Gastroesophageal sphincter (tissue), 4 donors: ENCODE results near the gene AK2. TPM values are rescaled to one million over a fixed set of nuclear protein-coding genes. Genes with fewer than 3 reads are reported as not detected.
A peak's percentile ranks its signal among the peaks of the same experiment; 100 is the strongest.

Experiments used
- ATAC-seq: fragments of 150-250 bp; one replicate; pipeline ENCODE4 v1.9.1; 2016; ENCODE audit warnings: mild to moderate bottlenecking, moderate library complexity
- H3K27ac ChIP-seq, 4 donors: fragments of 200-600 bp; sonication (generic) in 3 of 4; 1 replicate in 3 of 4; 2 replicates in 1 of 4; pipeline ENCODE4 v1.5.1; 2016 to 2019
- H3K27me3 ChIP-seq: fragments of 200-600 bp; sonication (generic); one replicate; pipeline ENCODE4 v1.5.1; 2019
- H3K36me3 ChIP-seq, 2 donors: fragments of 200-600 bp; sonication (generic); one replicate each; pipeline ENCODE4 v1.5.1; 2019; ENCODE audit warnings: control low read depth in 1 of 2
- H3K4me1 ChIP-seq, 3 donors: fragments of 200-600 bp; sonication (generic); 1 replicate in 2 of 3; 2 replicates in 1 of 3; pipeline ENCODE4 v1.5.1; 2016 to 2019; ENCODE audit warnings: control low read depth in 2 of 3
- H3K4me3 ChIP-seq, 2 donors: fragments of 200-600 bp; sonication (generic); one replicate each; pipeline ENCODE4 v1.5.1; 2019; ENCODE audit warnings: mild to moderate bottlenecking in 1 of 2, moderate library complexity in 1 of 2
- H3K9me3 ChIP-seq, 3 donors: fragments of 200-600 bp; sonication (generic); one replicate each; pipeline ENCODE4 v1.5.1; 2017 to 2019; ENCODE audit warnings: control low read depth in 2 of 3
- CTCF ChIP-seq, 4 experiments: fragments of 200-600 bp in 2 of 4; fragments of 450-650 bp in 2 of 4; sonication (generic) in 1 of 4; IDR thresholded peaks; one replicate each; pipeline ENCODE4 v1.5.1; 2017 to 2019; ENCODE audit warnings: antibody characterized with exemption in 4 of 4, mild to moderate bottlenecking in 2 of 4, moderate library complexity in 2 of 4
- EP300 ChIP-seq: sonication (generic); formaldehyde crosslinking; IDR thresholded peaks from one replicate; pipeline ENCODE4 v1.6.1; 2017; ENCODE audit warnings: antibody characterized with exemption, mild to moderate bottlenecking
- POLR2A ChIP-seq, 2 donors: fragments of 450-650 bp; IDR thresholded peaks; one replicate each; pipeline ENCODE4 v1.6.1; 2017; ENCODE audit warnings: antibody characterized with exemption in 2 of 2, mild to moderate bottlenecking in 2 of 2, moderate library complexity in 1 of 2
- POLR2AphosphoS5 ChIP-seq: sonication (generic); formaldehyde crosslinking; IDR thresholded peaks from one replicate; pipeline ENCODE4 v1.6.1; 2017; ENCODE audit warnings: antibody characterized with exemption
- WGBS, 2 donors: methylation state at CpG; one replicate each; pipeline ENCODE4 v1.1.5; 2018; ENCODE audit warnings: low coverage in 1 of 2; 5-methylcytosine and 5-hydroxymethylcytosine counted together
- total RNA-seq, 4 donors: library from RNA; depleted of rRNA; stranded (reverse); fragments of >200 nt; gene quantifications; one replicate each; pipeline ENCODE4 v1.1.0, GENCODE V29; 2016

Gene AK2
- total RNA-seq, 4 donors from 2014 or later, result 88.9 to 115 (median 97.1) TPM

DNA sequence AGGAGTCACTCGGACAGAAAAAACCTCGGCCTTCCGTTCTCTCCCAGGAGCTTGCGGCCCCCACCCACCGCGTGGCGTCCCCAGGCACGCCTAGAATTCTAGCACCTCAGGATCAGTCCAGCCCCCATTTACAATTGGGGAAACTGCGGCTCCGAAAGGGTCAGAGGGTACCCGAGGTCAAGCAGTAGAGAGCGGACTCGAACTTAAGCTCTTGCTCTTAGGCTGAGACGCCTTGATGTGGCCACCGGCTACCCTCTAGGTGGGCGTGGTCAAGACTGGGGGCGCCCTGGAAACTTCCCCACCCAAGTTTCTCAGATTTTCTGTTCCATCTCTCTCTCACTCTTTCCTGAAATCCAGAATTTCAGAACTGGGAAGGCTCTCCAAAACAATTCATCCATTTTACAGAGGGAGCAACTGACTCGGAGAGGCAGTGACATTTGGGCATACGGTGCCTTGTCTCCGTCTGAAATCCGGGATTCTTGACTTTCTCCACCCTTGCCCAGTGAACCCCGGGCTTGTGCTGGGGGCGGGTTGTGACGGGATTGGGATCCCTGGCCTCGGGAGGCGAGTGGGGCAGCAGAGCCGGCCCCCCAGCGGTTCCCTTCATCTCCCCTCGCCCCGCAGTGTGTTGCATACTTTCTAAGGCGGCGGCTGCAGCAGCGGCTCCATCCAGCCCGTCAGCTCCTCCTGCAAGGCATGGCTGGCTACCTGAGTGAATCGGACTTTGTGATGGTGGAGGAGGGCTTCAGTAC, 45.0 kb upstream of the AK2 start:
- H3K4me1 ChIP-seq, result peaks cover 0 to 36% (median 3%) of the 10 kb centered on the region in 3 donors
- WGBS, 2 donors, result 0 to 3% methylated on average over 7 to 8 of the region's 35 CpGs
- peak; percentile 6 for ATAC-seq

GRCh38 chr1:33080885-33081553, 44.3 kb upstream of the AK2 start, which contains the start of gene AZIN2:
Gene AZIN2 (plus strand): TSS chr1:33081153. CDS start chr1:33082250, 1,097 bp downstream.
- H3K4me1 ChIP-seq, result peaks cover 0 to 30% (median 3%) of the 10 kb centered on the region in 3 donors
- H3K36me3 ChIP-seq, result no peaks in the 10 kb centered on the region
- H3K4me3 ChIP-seq, result peak within 1 kb of the TSS; percentile 31 to 81
- H3K9me3 ChIP-seq, result no peaks in the 10 kb centered on the region
- peak; percentile 99 for ATAC-seq
- H3K27me3 ChIP-seq, result no peaks in the 10 kb centered on the region
- TF ChIP-seq EP300, result no peak
- TF ChIP-seq CTCF (IDR thresholded peaks at IDR 0.05), result peak in 1 of 4 experiments; percentile 6
- peak; percentile 22 to 34 for TF ChIP-seq POLR2A (IDR thresholded peaks at IDR 0.05)
- peak; percentile 55 for TF ChIP-seq POLR2AphosphoS5
- peak within 1 kb of the TSS in 2 of 4 donors; percentile 53 to 75 for H3K27ac ChIP-seq
- 0% methylated on average over 1 to 3 of the region's 52 CpGs for WGBS, 2 donors

More for the DNA sequence above, 45.0 kb upstream of the AK2 start:
- H3K36me3 ChIP-seq, result no peaks in the 10 kb centered on the region
- H3K27ac ChIP-seq, result peak overlapping the region in 2 of 4 donors; percentile 53 to 75
- H3K27me3 ChIP-seq, result no peaks in the 10 kb centered on the region
- no peak for TF ChIP-seq POLR2A (IDR thresholded peaks at IDR 0.05)
- TF ChIP-seq POLR2AphosphoS5, result no peak
- TF ChIP-seq EP300, result no peak
- no peak for TF ChIP-seq CTCF (IDR thresholded peaks at IDR 0.05)
- no peaks in the 10 kb centered on the region for H3K9me3 ChIP-seq
- peak overlapping the region; percentile 31 to 81 for H3K4me3 ChIP-seq

- peak overlapping the region in 2 of 4 donors; percentile 53 to 75 for H3K27ac ChIP-seq
- H3K9me3 ChIP-seq, result no peaks in the 10 kb centered on the region
- H3K4me3 ChIP-seq, result peak overlapping the region; percentile 31 to 81
- TF ChIP-seq CTCF (IDR thresholded peaks at IDR 0.05) (no peak), POLR2AphosphoS5 (no peak), EP300 (no peak), POLR2A (IDR thresholded peaks at IDR 0.05) (no peak)
- WGBS, 2 donors, result 47 to 53% methylated on average over 6 of the region's 6 CpGs
- no peak for ATAC-seq
- H3K4me1 ChIP-seq, result peaks cover 0 to 28% (median 3%) of the 10 kb centered on the region in 3 donors
- H3K36me3 ChIP-seq, result no peaks in the 10 kb centered on the region
- no peaks in the 10 kb centered on the region for H3K27me3 ChIP-seq
Observed at GRCh38 chr1:33080373-33080772, 43.7 kb upstream of the AK2 start.

DNA sequence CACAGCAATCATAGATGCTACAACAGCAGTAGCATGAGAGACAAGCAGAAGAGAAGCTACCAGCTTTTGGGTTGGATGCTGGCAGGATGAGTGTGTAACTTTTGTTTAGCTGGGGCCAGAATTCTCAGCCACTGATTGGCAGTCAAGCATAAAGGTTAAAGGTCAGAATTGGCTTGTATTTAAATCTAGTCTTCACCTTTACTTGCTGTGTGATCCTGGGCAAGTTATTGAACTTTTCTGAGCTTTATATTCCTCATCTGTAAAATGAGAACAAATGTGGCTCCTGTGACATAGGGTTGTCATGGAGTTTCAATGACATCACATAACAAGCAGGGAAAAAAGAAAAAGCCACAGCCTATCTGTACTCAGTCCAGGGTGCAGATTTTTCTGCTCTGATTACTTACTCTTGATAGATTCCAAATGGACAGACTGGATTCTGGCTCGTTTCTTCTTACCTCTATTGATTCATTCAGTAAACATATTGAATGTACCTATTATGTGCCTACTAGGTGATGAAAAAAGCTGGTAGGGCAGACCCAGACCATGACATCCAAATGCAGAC, 41.4 kb upstream of the AK2 start:
- H3K9me3 ChIP-seq, result no peaks in the 10 kb centered on the region
- H3K27ac ChIP-seq, result no peak overlapping the region
- H3K27me3 ChIP-seq, result no peaks in the 10 kb centered on the region
- H3K36me3 ChIP-seq, result no peaks in the 10 kb centered on the region
- no peak overlapping the region for H3K4me3 ChIP-seq
- peaks cover 0 to 28% (median 3%) of the 10 kb centered on the region in 3 donors for H3K4me1 ChIP-seq
- no peak for ATAC-seq
- 10 to 28% methylated on average over 1 of the region's 1 CpG for WGBS, 2 donors
- TF ChIP-seq EP300, result no peak
- no peak for TF ChIP-seq POLR2A (IDR thresholded peaks at IDR 0.05)
- no peak for TF ChIP-seq POLR2AphosphoS5
- TF ChIP-seq CTCF (IDR thresholded peaks at IDR 0.05), result no peak
